ENCODE measurements around the gene BDH2. TPM values are rescaled to one million over a fixed set of nuclear protein-coding genes. Genes with fewer than 3 reads are reported as not detected.

BDH2 gene
- total RNA-seq, 8 experiments from 2014 or later: 17.0 to 91.9 (median 34.3) TPM

- H3K4me3 ChIP-seq: no peak overlapping the region
- whole genome bisulfite sequencing, 10 experiments: 0 to 70% (median 42%) methylated on average over 1 to 5 of the region's 5 CpGs; no CpG with 5 or more reads in 2 of the 10 experiments
- in situ Hi-C loops (cut with MboI; ENCODE audit: low pct_unique_long_range_greater_than_20kb in 2 of 9, low sequenced_read_pairs in 9 of 9, unreplicated experiment in 9 of 9): no loop called here
- H3K27ac ChIP-seq: no peak overlapping the region
- no peaks in the 10 kb centered on the region for H3K4me1 ChIP-seq (replicated peaks in 1 of 2)
- peak in 5 of 8 experiments; percentile 45 to 95 (median 82) for ATAC-seq (replicated peaks in 6 of 8)
Observed at GRCh38 chr4:103046416-103047290, 53.0 kb downstream of the BDH2 start.

GRCh38 chr4:103044183-103044582, 55.5 kb downstream of the BDH2 start:
- in situ Hi-C loops (cut with MboI; ENCODE audit: low pct_unique_long_range_greater_than_20kb in 2 of 9, low sequenced_read_pairs in 9 of 9, unreplicated experiment in 9 of 9): no loop called here
- Histone ChIP-seq H3K4me3 (no peak overlapping the region), H3K4me1 (replicated peaks in 1 of 2) (no peaks in the 10 kb centered on the region), H3K27ac (no peak overlapping the region)
- no peak for ATAC-seq (replicated peaks in 6 of 8)
- 45 to 100% (median 82%) methylated on average over 1 to 2 of the region's 2 CpGs; no CpG with 5 or more reads in 2 of the 10 experiments for WGBS, 10 experiments

- Histone ChIP-seq H3K4me1 (replicated peaks in 1 of 2) (no peaks in the 10 kb centered on the region), H3K4me3 (no peak overlapping the region), H3K27ac (no peak overlapping the region)
- in situ Hi-C loops (cut with MboI; ENCODE audit: low pct_unique_long_range_greater_than_20kb in 2 of 9, low sequenced_read_pairs in 9 of 9, unreplicated experiment in 9 of 9): no loop called here
- no peak for ATAC-seq (replicated peaks in 6 of 8)
- 89 to 100% (median 100%) methylated on average over 1 to 2 of the region's 2 CpGs; no CpG with 5 or more reads in 1 of the 10 experiments for WGBS, 10 experiments
Observed at GRCh38 chr4:103036169-103036568, 63.5 kb downstream of the BDH2 start.

- WGBS, 10 experiments: 20 to 80% (median 67%) methylated on average over 1 to 2 of the region's 2 CpGs; no CpG with 5 or more reads in 2 of the 10 experiments
- H3K27ac ChIP-seq: no peak overlapping the region
- ATAC-seq (replicated peaks in 6 of 8): peak in 4 of 8 experiments; percentile 34 to 82 (median 70)
- H3K4me3 ChIP-seq: no peak overlapping the region
- H3K4me1 ChIP-seq (replicated peaks in 1 of 2): no peaks in the 10 kb centered on the region
- in situ Hi-C loops (cut with MboI; ENCODE audit: low pct_unique_long_range_greater_than_20kb in 2 of 9, low sequenced_read_pairs in 9 of 9, unreplicated experiment in 9 of 9): no loop called here
Observed at GRCh38 chr4:103032574-103032973, 67.1 kb downstream of the BDH2 start.

- H3K27ac ChIP-seq: no peak overlapping the region
- no peaks in the 10 kb centered on the region for H3K4me1 ChIP-seq (replicated peaks in 1 of 2)
- no peak overlapping the region for H3K4me3 ChIP-seq
- WGBS, 10 experiments: 89 to 100% (median 97%) methylated on average over 2 to 3 of the region's 3 CpGs
- in situ Hi-C loops (cut with MboI; ENCODE audit: low pct_unique_long_range_greater_than_20kb in 2 of 9, low sequenced_read_pairs in 9 of 9, unreplicated experiment in 9 of 9): no loop called here
- no peak for ATAC-seq (replicated peaks in 6 of 8)
Observed at GRCh38 chr4:103030791-103031190, 68.8 kb downstream of the BDH2 start.

- ATAC-seq (replicated peaks in 6 of 8): no peak
- Histone ChIP-seq H3K4me3 (no peak overlapping the region), H3K27ac (no peak overlapping the region), H3K4me1 (replicated peaks in 1 of 2) (no peaks in the 10 kb centered on the region)
- 71 to 100% (median 77%) methylated on average over 1 of the region's 1 CpG; no CpG with 5 or more reads in 6 of the 10 experiments for WGBS, 10 experiments
- in situ Hi-C loops (cut with MboI; ENCODE audit: low pct_unique_long_range_greater_than_20kb in 2 of 9, low sequenced_read_pairs in 9 of 9, unreplicated experiment in 9 of 9): no loop called here
Observed at GRCh38 chr4:103029300-103029699, 70.3 kb downstream of the BDH2 start.

Other genes starting within 250 kb of the BDH2 start
- gene CISD2, start 230.8 kb downstream of the BDH2 start, total RNA-seq: 10 to 100 TPM; 20.8 to 53.8 (median 50.0) TPM
- gene SLC9B1, start 80.1 kb downstream of the BDH2 start, total RNA-seq: 1 to 10 TPM in 2 of 8 experiments, under 1 TPM in 6; 0.28 to 9.1 (median 0.81) TPM
- gene SLC9B2, start 23.1 kb downstream of the BDH2 start, total RNA-seq: 10 to 100 TPM; 13.9 to 61.2 (median 21.4) TPM
- gene CENPE, start 98.5 kb upstream of the BDH2 start, total RNA-seq: 10 to 100 TPM in 3 of 8 experiments, 1 to 10 TPM in 5; 2.0 to 20.3 (median 2.9) TPM

All from motor neuron (in vitro differentiated cells).